Left ventricle myocardium superior (tissue), 1 donor: Measurements from ENCODE around the gene ZNF3. TPM values are rescaled to one million over a fixed set of nuclear protein-coding genes. Genes with fewer than 3 reads are reported as not detected.

ENCODE experiments used
- ATAC-seq: fragments of 200-7000 bp; cut with Tn5 transposase; one replicate; pipeline ENCODE4 v1.9.1; 2020; ENCODE audit warnings: mild to moderate bottlenecking, moderate library complexity
- DNase-seq: peaks from one replicate; pipeline ENCODE4 v3.0.0-alpha.2; 2020
- intact Hi-C: fragments of 100-400 bp; cut with micrococcal nuclease; formaldehyde crosslinking; loops from one replicate; pipeline ENCODE4 v1.11.0; 2022
- total RNA-seq: library from RNA; stranded (reverse); fragmentation: NEBNext Ultra II Directional; extraction: Animal tissue kit (Norgen Biotek cat#: 25700); gene quantifications from one replicate; pipeline ENCODE4 v1.2.1, GENCODE V29; 2021
- donor health status: DM: no; HTN: yes; CAD: no; lungs with severe emphysema.

ZNF3 gene
- total RNA-seq, 1 donor from 2014 or later: 15.6 TPM

- intact Hi-C loops: no loop called here
- DNase-seq (no peak), ATAC-seq (no peak)
Measured at GRCh38 chr7:100091411-100092181, 10.1 kb upstream of the ZNF3 start.

- no peak for ATAC-seq
- DNase-seq: no peak
- intact Hi-C loops: no loop called here
Measured at GRCh38 chr7:100090527-100091410, 9.2 kb upstream of the ZNF3 start.

- intact Hi-C loops: no loop called here
- ATAC-seq: no peak
Measured at GRCh38 chr7:100089458-100090196, 8.1 kb upstream of the ZNF3 start.

GRCh38 chr7:100088621-100089457 lies 7.3 kb upstream of the ZNF3 start, which contains the start of gene COPS6:
Gene COPS6 (plus strand): TSS chr7:100088969. CDS start chr7:100088991, 22 bp downstream.
- intact Hi-C loops: no loop called here
- peak; percentile 90 for ATAC-seq
- peak; percentile 94 for DNase-seq

More at GRCh38 chr7:100089458-100090196, 8.1 kb upstream of the ZNF3 start:
- no peak for DNase-seq

GRCh38 chr7:100088095-100088620 lies 6.6 kb upstream of the ZNF3 start:
- intact Hi-C loops: no loop called here
- no peak for ATAC-seq

GRCh38 chr7:100087055-100087750 lies 5.7 kb upstream of the ZNF3 start:
- ATAC-seq: no peak
- intact Hi-C loops: no loop called here
- no peak for DNase-seq

More at GRCh38 chr7:100088095-100088620, 6.6 kb upstream of the ZNF3 start:
- DNase-seq: no peak

- intact Hi-C loops: no loop called here
- no peak for ATAC-seq
Measured at GRCh38 chr7:100085515-100085914, 4.0 kb upstream of the ZNF3 start.

GRCh38 chr7:100082978-100083377 lies 1.5 kb upstream of the ZNF3 start:
- DNase-seq (no peak), ATAC-seq (no peak)
- intact Hi-C loops: no loop called here

More at GRCh38 chr7:100085515-100085914, 4.0 kb upstream of the ZNF3 start:
- no peak for DNase-seq

- no peak for DNase-seq
- ATAC-seq: no peak
- intact Hi-C loops: no loop called here
Measured at GRCh38 chr7:100080907-100081534, 502 bp downstream of the ZNF3 start.

- intact Hi-C loops: no loop called here
- no peak for DNase-seq
Measured at GRCh38 chr7:100079024-100079560, 2.4 kb downstream of the ZNF3 start.

GRCh38 chr7:100077205-100077604 lies 4.3 kb downstream of the ZNF3 start:
- DNase-seq: no peak
- no peak for ATAC-seq
- intact Hi-C loops: no loop called here

More at GRCh38 chr7:100079024-100079560, 2.4 kb downstream of the ZNF3 start:
- no peak for ATAC-seq

GRCh38 chr7:100075418-100075817 lies 6.1 kb downstream of the ZNF3 start:
- ATAC-seq: no peak

GRCh38 chr7:100074841-100075240 lies 6.7 kb downstream of the ZNF3 start:
- DNase-seq (no peak), ATAC-seq (no peak)
- intact Hi-C loops: no loop called here

More at GRCh38 chr7:100075418-100075817, 6.1 kb downstream of the ZNF3 start:
- DNase-seq: no peak
- intact Hi-C loops: no loop called here

- DNase-seq: no peak
- intact Hi-C loops: no loop called here
- ATAC-seq: no peak
Measured at GRCh38 chr7:100072462-100072861, 9.1 kb downstream of the ZNF3 start.

- DNase-seq (no peak), ATAC-seq (no peak)
- intact Hi-C loops: no loop called here
Measured at GRCh38 chr7:100071018-100071723, 10.4 kb downstream of the ZNF3 start.

- no peak for ATAC-seq
- intact Hi-C loops: no loop called here
- no peak for DNase-seq
Measured at GRCh38 chr7:100069991-100070390, 11.5 kb downstream of the ZNF3 start.
